ENCODE measurements around the gene DCUN1D2. TPM values are rescaled to one million over a fixed set of nuclear protein-coding genes. Genes with fewer than 3 reads are reported as not detected.

DCUN1D2 gene
- total RNA-seq, 1 donor from 2014 or later: 29.0 TPM

DNA sequence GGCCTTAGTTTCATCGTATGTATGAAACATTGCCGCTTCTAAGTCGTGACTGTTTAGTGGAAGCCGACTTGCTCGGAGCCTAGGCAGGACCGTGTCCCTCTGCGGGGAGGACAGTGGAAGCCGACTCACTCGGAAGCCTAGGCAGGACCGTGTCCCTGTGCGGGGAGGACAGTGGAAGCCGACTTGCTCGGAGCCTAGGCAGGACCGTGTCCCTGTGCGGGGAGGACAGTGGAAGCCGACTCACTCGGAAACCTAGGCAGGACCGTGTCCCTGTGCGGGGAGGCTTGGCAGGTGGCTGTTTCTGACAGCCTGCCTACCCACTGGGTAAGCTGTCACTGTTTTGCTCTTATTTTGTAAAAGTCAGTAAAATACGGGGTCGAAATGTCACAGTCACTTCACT is 20.4 kb upstream of the DCUN1D2 start:
- H3K4me3 Mint-ChIP-seq (ENCODE audit: unreplicated experiment): no peak overlapping the region
- peaks cover 43% of the 10 kb centered on the region for H3K36me3 Mint-ChIP-seq (ENCODE audit: unreplicated experiment)
- H3K27me3 Mint-ChIP-seq (ENCODE audit: unreplicated experiment): no peaks in the 10 kb centered on the region
- DNase-seq (ENCODE audit: extremely low spot score, unreplicated experiment): peak; percentile 57
- no peaks in the 10 kb centered on the region for H3K9me3 Mint-ChIP-seq (ENCODE audit: unreplicated experiment)
- TF ChIP-seq, protein P1, sequence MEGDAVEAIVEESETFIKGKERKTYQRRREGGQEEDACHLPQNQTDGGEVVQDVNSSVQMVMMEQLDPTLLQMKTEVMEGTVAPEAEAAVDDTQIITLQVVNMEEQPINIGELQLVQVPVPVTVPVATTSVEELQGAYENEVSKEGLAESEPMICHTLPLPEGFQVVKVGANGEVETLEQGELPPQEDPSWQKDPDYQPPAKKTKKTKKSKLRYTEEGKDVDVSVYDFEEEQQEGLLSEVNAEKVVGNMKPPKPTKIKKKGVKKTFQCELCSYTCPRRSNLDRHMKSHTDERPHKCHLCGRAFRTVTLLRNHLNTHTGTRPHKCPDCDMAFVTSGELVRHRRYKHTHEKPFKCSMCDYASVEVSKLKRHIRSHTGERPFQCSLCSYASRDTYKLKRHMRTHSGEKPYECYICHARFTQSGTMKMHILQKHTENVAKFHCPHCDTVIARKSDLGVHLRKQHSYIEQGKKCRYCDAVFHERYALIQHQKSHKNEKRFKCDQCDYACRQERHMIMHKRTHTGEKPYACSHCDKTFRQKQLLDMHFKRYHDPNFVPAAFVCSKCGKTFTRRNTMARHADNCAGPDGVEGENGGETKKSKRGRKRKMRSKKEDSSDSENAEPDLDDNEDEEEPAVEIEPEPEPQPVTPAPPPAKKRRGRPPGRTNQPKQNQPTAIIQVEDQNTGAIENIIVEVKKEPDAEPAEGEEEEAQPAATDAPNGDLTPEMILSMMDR (IDR thresholded peaks at IDR 0.05): no peak
- peaks cover 3% of the 10 kb centered on the region for H3K4me1 Mint-ChIP-seq (ENCODE audit: unreplicated experiment)
- no peak overlapping the region for H3K27ac Mint-ChIP-seq (ENCODE audit: unreplicated experiment)

DNA sequence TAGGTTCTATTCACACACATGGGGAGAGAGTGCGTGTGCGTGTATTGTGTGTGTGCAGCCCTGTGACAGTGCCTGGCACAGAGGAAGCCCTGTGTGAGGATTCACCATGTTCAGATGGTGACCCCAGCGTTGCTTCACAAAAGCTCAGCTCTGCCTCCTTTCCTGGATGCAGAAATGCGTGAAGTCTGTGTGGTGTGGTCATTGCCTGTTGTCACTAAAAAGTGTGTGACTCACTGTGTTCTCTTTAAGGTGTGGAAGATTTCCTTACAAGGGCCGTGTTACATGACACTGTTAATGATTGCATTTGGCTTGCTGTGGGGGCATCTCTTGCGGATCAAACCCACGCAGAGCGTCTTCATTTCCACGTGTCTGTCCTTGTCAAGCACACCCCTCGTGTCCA is 19.5 kb upstream of the DCUN1D2 start:
- Mint-ChIP-seq H3K9me3 (ENCODE audit: unreplicated experiment) (no peaks in the 10 kb centered on the region), H3K4me1 (ENCODE audit: unreplicated experiment) (peaks cover 5% of the 10 kb centered on the region), H3K27me3 (ENCODE audit: unreplicated experiment) (no peaks in the 10 kb centered on the region), H3K27ac (ENCODE audit: unreplicated experiment) (no peak overlapping the region), H3K4me3 (ENCODE audit: unreplicated experiment) (no peak overlapping the region), H3K36me3 (ENCODE audit: unreplicated experiment) (peaks cover 45% of the 10 kb centered on the region)
- DNase-seq (ENCODE audit: extremely low spot score, unreplicated experiment): peak; percentile 53
- TF ChIP-seq, protein P1 (IDR thresholded peaks at IDR 0.05): no peak

DNA sequence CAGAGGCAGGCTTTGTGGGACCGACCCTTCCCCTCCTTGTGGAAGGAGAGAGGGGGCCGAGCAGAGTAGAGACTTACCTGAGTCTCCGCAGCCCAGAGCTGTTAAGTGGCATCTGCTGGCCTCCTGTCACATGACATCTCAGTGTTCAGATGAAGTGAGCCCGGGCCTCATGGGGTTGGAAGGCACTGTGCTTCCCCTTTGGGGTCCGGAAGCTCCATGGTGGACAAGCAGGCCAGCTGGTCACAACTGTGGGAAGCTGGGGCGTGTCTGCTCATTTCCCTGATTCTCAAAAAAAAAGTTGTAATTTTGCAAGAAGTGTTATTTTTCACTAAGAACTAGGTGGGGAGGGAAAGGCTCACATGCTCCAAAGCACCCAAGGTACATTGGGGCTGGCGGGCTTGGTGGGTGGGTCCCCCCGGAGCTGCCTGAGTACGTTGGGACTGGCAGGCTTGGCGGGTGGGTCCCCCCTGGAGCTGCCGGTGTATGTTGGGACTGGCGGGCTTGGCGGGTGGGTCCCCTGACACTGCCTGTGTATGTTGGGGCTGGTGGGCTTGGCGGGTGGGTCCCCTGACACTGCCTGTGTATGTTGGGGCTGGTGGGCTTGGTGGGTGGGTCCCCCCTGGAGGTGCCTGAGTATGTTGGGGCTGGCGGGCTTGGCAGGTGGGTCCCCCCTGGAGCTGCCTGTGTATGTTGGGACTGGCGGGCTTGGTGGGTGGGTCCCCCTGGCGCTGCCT is 18.2 kb upstream of the DCUN1D2 start:
- TF ChIP-seq, protein P1 (IDR thresholded peaks at IDR 0.05): no peak
- H3K36me3 Mint-ChIP-seq (ENCODE audit: unreplicated experiment): peaks cover 47% of the 10 kb centered on the region
- no peak overlapping the region for H3K4me3 Mint-ChIP-seq (ENCODE audit: unreplicated experiment)
- DNase-seq (ENCODE audit: extremely low spot score, unreplicated experiment): peak; percentile 53
- H3K27ac Mint-ChIP-seq (ENCODE audit: unreplicated experiment): no peak overlapping the region
- H3K4me1 Mint-ChIP-seq (ENCODE audit: unreplicated experiment): peaks cover 5% of the 10 kb centered on the region
- H3K27me3 Mint-ChIP-seq (ENCODE audit: unreplicated experiment): no peaks in the 10 kb centered on the region
- H3K9me3 Mint-ChIP-seq (ENCODE audit: unreplicated experiment): no peaks in the 10 kb centered on the region

DNA sequence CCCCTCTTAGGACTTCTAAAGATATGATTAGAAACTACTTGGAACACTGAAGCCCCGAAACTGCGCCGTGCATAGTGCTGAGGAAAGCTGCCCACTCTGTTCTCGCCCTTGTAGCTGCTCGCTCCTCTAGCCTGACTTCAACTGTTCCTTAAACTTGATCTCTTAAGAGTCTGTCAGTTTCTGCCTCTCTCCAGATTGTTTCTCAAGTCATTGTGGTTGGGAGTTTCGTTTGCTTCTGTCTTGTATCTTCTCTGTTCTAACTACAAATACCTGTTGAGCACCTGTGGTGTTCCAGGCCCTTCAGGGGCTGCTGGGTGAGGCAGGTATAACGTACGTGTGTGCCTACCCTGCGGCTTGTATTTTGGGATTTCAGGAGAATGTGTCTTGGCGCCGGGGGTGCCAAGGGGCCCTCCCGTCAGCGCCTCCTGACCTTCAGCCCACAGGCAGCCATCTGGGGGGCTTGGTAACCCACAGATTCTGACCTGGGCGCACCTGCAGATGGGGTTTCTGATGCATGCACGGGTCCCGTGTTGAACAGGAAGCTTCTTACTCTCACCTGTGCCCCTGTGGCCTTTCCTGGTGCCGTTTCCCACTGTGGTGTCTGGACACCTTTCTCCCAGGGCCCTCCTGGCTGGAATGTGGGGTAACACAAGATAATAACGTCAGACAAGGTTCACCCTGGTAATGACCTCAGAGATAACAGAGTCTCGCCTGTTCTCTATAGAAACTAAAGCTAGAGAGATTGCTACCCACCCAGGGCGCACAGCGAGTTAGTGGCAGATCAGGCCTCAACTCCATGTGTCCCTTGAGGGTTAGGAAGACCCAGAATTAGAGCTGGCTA is 17.2 kb upstream of the DCUN1D2 start:
- H3K27ac Mint-ChIP-seq (ENCODE audit: unreplicated experiment): no peak overlapping the region
- no peaks in the 10 kb centered on the region for H3K27me3 Mint-ChIP-seq (ENCODE audit: unreplicated experiment)
- H3K4me3 Mint-ChIP-seq (ENCODE audit: unreplicated experiment): no peak overlapping the region
- TF ChIP-seq, protein P1 (IDR thresholded peaks at IDR 0.05): no peak
- H3K36me3 Mint-ChIP-seq (ENCODE audit: unreplicated experiment): peaks cover 45% of the 10 kb centered on the region
- H3K4me1 Mint-ChIP-seq (ENCODE audit: unreplicated experiment): peaks cover 5% of the 10 kb centered on the region
- H3K9me3 Mint-ChIP-seq (ENCODE audit: unreplicated experiment): no peaks in the 10 kb centered on the region
- no peak for DNase-seq (ENCODE audit: extremely low spot score, unreplicated experiment)

DNA sequence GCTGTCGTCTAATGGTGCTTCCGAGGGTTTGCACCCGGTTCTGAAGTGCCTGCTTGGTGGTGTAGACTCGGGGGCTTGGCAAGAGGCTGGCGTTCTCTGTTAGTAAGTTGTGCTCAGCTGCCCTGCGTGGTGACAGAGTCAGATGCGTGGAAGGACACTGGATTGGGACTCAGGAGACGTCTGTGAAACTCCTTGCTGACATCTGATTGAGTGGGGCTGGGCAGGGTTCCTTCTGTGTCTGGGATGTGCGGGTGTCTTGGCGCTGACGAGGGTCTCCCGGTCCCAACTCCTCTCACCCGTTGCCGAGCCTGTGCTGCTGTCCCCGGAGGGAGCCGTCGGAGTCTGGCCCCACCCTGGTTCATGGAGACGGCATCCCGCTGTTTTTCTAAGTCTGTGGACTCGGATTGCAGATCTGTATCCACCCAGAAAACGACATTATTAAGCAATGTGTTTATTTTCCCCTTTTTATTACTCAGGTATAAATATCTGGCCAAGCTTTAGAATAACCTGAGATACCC is 16.4 kb upstream of the DCUN1D2 start:
- H3K27me3 Mint-ChIP-seq (ENCODE audit: unreplicated experiment): no peaks in the 10 kb centered on the region
- H3K36me3 Mint-ChIP-seq (ENCODE audit: unreplicated experiment): peaks cover 41% of the 10 kb centered on the region
- TF ChIP-seq, protein P1 (IDR thresholded peaks at IDR 0.05): no peak
- no peaks in the 10 kb centered on the region for H3K9me3 Mint-ChIP-seq (ENCODE audit: unreplicated experiment)
- peak overlapping the region; percentile 38 for H3K27ac Mint-ChIP-seq (ENCODE audit: unreplicated experiment)
- H3K4me3 Mint-ChIP-seq (ENCODE audit: unreplicated experiment): no peak overlapping the region
- no peak for DNase-seq (ENCODE audit: extremely low spot score, unreplicated experiment)
- peaks cover 5% of the 10 kb centered on the region for H3K4me1 Mint-ChIP-seq (ENCODE audit: unreplicated experiment)

Measured in osteocyte (in vitro differentiated cells).